Measurements from ENCODE around the gene NBEA.

The NBEA gene

DNA sequence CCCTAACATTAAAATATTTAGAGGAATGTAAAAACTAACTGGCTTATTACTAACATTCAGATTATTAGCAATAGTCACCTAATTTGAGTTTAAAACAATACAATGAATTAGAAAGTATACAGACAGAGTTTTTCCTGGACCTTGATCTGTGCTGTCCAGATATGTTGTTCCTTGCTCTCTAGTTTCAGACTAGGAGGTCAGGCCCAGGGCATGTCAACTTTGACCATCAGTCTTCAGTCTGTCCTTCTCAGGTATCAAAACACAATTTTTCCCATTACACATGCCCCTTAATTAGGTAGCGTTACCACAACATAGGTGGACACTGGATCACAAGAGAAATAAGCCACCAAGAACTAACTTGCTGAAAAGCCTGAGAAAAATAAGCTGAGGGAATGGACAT is 337.4 kb downstream of the NBEA start:
- H3K4me1 ChIP-seq (ENCODE audit: control insufficient read depth, insufficient read depth, low read length): no peaks in the 10 kb centered on the region
- no peaks in the 10 kb centered on the region for H3K36me3 ChIP-seq (ENCODE audit: control insufficient read depth, insufficient read depth, low read length)
- no peak overlapping the region for H3K27ac ChIP-seq (ENCODE audit: low read depth, low read length)
- H3K9me3 ChIP-seq (ENCODE audit: control insufficient read depth, insufficient read depth, low read depth, low read length): no peaks in the 10 kb centered on the region
- H3K27me3 ChIP-seq (ENCODE audit: control insufficient read depth, insufficient read depth, low read length): no peaks in the 10 kb centered on the region
- no peak overlapping the region for H3K9ac ChIP-seq (ENCODE audit: low read length)
- no peak overlapping the region for H3K4me3 ChIP-seq (ENCODE audit: low read depth, low read length)

DNA sequence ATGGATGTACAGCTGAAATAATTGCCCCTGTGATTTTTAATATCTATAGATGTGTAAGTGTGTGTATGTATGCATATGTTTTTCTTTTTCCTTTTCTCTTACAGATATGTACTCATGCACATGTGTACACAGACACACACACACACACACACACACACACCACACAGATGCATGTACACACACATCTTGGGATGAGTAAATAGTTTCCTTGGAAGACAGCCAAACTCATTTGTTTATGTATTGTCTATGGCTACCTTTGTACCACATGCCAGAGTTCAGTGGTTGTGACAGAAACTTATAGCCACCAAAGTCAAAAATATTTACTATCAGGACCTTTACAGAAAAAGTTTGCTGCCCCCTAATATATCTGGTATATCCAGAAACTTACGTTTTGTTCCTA is 341.8 kb downstream of the NBEA start:
- H3K27ac ChIP-seq (ENCODE audit: low read depth, low read length): no peak overlapping the region
- no peak overlapping the region for H3K9ac ChIP-seq (ENCODE audit: low read length)
- no peaks in the 10 kb centered on the region for H3K27me3 ChIP-seq (ENCODE audit: control insufficient read depth, insufficient read depth, low read length)
- no peaks in the 10 kb centered on the region for H3K4me1 ChIP-seq (ENCODE audit: control insufficient read depth, insufficient read depth, low read length)
- no peaks in the 10 kb centered on the region for H3K9me3 ChIP-seq (ENCODE audit: control insufficient read depth, insufficient read depth, low read depth, low read length)
- H3K4me3 ChIP-seq (ENCODE audit: low read depth, low read length): no peak overlapping the region
- no peaks in the 10 kb centered on the region for H3K36me3 ChIP-seq (ENCODE audit: control insufficient read depth, insufficient read depth, low read length)

DNA sequence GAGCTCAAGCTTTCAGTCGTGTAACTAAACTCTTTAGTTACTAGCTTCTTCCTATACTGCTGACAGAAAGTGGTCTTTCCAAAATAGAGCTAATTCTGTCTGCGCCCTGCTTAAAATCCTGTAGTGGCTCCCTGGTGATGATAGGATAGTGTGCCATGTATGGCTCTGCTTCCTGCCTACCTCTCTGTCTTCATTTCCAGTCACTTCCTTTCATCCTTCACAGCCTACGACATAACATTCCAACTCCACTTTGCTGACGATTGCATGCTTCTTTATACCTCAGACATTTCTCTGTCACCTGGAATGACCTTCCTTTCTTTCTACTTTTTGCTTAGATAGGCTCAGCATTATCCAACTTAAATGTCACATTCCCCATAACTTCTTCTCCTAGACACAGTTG is 343.6 kb downstream of the NBEA start:
- Histone ChIP-seq H3K9me3 (ENCODE audit: control insufficient read depth, insufficient read depth, low read depth, low read length) (no peaks in the 10 kb centered on the region), H3K9ac (ENCODE audit: low read length) (no peak overlapping the region), H3K27ac (ENCODE audit: low read depth, low read length) (no peak overlapping the region), H3K4me1 (ENCODE audit: control insufficient read depth, insufficient read depth, low read length) (no peaks in the 10 kb centered on the region), H3K27me3 (ENCODE audit: control insufficient read depth, insufficient read depth, low read length) (no peaks in the 10 kb centered on the region), H3K4me3 (ENCODE audit: low read depth, low read length) (no peak overlapping the region), H3K36me3 (ENCODE audit: control insufficient read depth, insufficient read depth, low read length) (no peaks in the 10 kb centered on the region)

DNA sequence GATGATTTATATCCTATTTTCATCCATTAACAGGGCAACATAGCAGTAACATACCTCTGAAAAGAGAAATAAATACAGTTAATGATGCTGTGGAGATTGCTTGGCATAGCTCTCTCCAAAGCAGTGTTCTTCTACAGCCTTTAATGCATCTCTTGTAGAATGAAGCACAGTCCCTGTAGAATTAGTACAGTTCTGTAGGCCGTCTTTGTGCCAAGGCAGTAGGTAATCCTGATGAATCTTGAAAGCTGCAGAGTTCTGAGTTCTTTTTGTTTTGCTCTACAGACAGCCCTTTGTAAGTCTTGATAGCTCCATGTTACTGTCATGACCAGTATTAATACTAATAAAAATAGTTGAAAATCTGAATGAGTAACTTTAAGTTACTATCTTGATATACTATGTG is 350.3 kb downstream of the NBEA start:
- no peaks in the 10 kb centered on the region for H3K36me3 ChIP-seq (ENCODE audit: control insufficient read depth, insufficient read depth, low read length)
- no peak overlapping the region for H3K4me3 ChIP-seq (ENCODE audit: low read depth, low read length)
- no peaks in the 10 kb centered on the region for H3K27me3 ChIP-seq (ENCODE audit: control insufficient read depth, insufficient read depth, low read length)
- H3K4me1 ChIP-seq (ENCODE audit: control insufficient read depth, insufficient read depth, low read length): no peaks in the 10 kb centered on the region
- H3K27ac ChIP-seq (ENCODE audit: low read depth, low read length): no peak overlapping the region
- no peak overlapping the region for H3K9ac ChIP-seq (ENCODE audit: low read length)
- no peaks in the 10 kb centered on the region for H3K9me3 ChIP-seq (ENCODE audit: control insufficient read depth, insufficient read depth, low read depth, low read length)

DNA sequence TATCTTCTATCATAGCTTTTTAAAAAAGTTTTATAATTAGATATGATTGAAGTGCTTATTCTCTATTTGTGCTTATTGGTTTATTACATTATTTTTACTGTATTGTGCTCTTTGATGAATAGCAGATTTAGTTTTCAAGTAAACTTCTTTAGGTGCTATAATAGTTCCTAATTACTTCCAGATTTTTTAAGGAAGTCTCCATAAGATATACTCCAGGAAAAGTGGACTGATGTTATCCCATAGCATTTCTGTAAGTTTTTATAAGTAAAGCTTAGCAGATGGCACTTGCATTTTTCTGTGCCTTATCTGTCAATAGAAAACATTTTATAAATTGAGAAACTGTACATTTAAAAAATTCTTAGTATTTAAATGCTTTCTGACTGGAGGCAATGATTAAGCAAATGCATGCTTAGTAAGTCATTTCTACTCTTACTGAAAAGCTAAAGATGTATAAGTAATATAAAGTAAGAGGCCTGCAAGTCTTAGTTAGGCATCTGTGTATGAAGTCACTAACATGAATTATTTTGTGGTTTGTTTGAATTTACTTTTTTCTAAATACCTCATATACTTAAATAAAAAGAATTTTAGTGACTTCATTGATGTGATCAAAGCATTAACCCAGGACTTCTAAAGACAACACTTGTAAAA is 351.6 kb downstream of the NBEA start:
- no peaks in the 10 kb centered on the region for H3K9me3 ChIP-seq (ENCODE audit: control insufficient read depth, insufficient read depth, low read depth, low read length)
- no peaks in the 10 kb centered on the region for H3K27me3 ChIP-seq (ENCODE audit: control insufficient read depth, insufficient read depth, low read length)
- no peaks in the 10 kb centered on the region for H3K4me1 ChIP-seq (ENCODE audit: control insufficient read depth, insufficient read depth, low read length)
- H3K4me3 ChIP-seq (ENCODE audit: low read depth, low read length): no peak overlapping the region
- H3K27ac ChIP-seq (ENCODE audit: low read depth, low read length): no peak overlapping the region
- no peaks in the 10 kb centered on the region for H3K36me3 ChIP-seq (ENCODE audit: control insufficient read depth, insufficient read depth, low read length)
- no peak overlapping the region for H3K9ac ChIP-seq (ENCODE audit: low read length)

DNA sequence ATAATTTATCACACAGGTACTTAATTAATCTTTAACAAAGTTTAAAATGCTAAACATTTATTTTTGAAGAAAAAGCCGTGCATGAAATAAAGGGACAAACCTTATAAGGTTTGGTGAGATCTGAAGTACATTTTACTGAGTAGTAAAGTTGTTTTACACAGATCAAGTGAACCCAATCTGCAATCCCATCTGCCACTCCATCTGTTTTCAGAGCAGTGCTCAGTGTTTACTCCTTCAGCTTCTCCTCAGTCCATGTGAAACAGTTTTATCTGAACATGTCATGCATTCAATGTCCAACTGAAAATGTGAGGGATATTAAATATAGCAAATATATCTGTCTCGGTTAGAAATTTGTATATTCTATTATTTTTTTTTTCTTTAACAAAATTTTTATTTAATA is 367.6 kb downstream of the NBEA start:
- no peak overlapping the region for H3K9ac ChIP-seq (ENCODE audit: low read length)
- H3K27ac ChIP-seq (ENCODE audit: low read depth, low read length): no peak overlapping the region
- H3K36me3 ChIP-seq (ENCODE audit: control insufficient read depth, insufficient read depth, low read length): no peaks in the 10 kb centered on the region
- no peaks in the 10 kb centered on the region for H3K27me3 ChIP-seq (ENCODE audit: control insufficient read depth, insufficient read depth, low read length)
- H3K4me3 ChIP-seq (ENCODE audit: low read depth, low read length): no peak overlapping the region
- H3K9me3 ChIP-seq (ENCODE audit: control insufficient read depth, insufficient read depth, low read depth, low read length): no peaks in the 10 kb centered on the region
- no peaks in the 10 kb centered on the region for H3K4me1 ChIP-seq (ENCODE audit: control insufficient read depth, insufficient read depth, low read length)

DNA sequence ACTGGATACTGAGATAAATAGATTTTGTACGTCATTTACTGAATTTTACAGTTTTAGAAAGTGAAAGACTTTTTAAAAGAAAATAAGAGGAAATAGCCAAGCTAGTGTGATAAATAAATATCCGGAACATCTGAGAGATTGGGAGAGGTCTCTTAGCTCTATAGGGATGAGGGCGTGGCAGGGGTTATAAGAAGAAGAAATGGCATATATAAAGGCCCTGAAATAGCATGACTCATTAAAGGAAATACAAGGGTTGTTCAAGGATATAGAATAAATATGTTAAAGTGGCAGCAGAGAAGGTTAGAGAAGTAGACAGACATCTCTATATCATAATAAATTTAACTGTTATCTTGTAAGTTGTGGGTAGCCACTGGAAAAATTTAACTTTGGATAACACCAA is 390.1 kb downstream of the NBEA start:
- H3K4me1 ChIP-seq (ENCODE audit: control insufficient read depth, insufficient read depth, low read length): no peaks in the 10 kb centered on the region
- H3K9me3 ChIP-seq (ENCODE audit: control insufficient read depth, insufficient read depth, low read depth, low read length): no peaks in the 10 kb centered on the region
- no peak overlapping the region for H3K4me3 ChIP-seq (ENCODE audit: low read depth, low read length)
- H3K36me3 ChIP-seq (ENCODE audit: control insufficient read depth, insufficient read depth, low read length): no peaks in the 10 kb centered on the region
- no peak overlapping the region for H3K27ac ChIP-seq (ENCODE audit: low read depth, low read length)
- no peak overlapping the region for H3K9ac ChIP-seq (ENCODE audit: low read length)
- no peaks in the 10 kb centered on the region for H3K27me3 ChIP-seq (ENCODE audit: control insufficient read depth, insufficient read depth, low read length)

DNA sequence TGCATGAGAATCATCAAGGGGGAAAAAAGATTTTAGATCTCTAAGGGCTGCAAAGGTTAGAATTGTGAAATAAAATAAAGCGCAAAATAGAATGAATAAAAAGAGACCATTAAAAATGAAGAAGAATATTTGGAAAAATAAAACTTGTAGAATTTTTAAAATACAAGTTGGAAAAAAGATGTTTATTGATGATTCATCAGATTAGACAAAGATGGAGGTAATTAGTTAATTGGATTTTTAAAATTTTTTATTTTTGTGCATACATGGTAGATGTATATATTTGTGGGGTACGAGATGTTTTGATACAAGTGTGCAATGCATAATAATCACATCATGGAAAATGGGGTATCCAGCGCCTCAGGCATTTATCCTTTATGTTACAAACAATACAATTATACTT is 391.1 kb downstream of the NBEA start:
- Histone ChIP-seq H3K9ac (ENCODE audit: low read length) (no peak overlapping the region), H3K4me3 (ENCODE audit: low read depth, low read length) (no peak overlapping the region), H3K4me1 (ENCODE audit: control insufficient read depth, insufficient read depth, low read length) (no peaks in the 10 kb centered on the region)

DNA sequence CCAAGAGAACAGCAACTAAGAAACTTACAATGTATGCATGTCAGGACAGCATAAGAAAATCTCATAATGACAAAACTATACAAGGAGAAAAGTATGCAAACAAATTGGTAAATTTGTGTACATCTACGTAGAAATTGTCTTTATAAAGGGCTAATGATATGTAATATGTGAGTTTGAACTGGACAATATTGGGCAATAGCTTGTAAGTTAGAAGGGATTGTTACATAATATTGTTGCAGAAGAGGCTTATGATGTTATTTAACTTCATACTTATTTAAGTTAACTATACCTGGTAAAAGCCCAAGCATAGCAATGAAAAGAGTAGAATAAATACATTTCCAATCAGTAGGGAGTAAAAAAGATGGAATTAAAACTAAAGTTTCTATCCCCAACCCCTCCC is 400.4 kb downstream of the NBEA start:
- Histone ChIP-seq H3K27me3 (ENCODE audit: control insufficient read depth, insufficient read depth, low read length) (no peaks in the 10 kb centered on the region), H3K4me1 (ENCODE audit: control insufficient read depth, insufficient read depth, low read length) (peaks cover 3% of the 10 kb centered on the region; the same call in 1 of the 2 replicates), H3K36me3 (ENCODE audit: control insufficient read depth, insufficient read depth, low read length) (no peaks in the 10 kb centered on the region), H3K4me3 (ENCODE audit: low read depth, low read length) (no peak overlapping the region), H3K9me3 (ENCODE audit: control insufficient read depth, insufficient read depth, low read depth, low read length) (no peaks in the 10 kb centered on the region), H3K27ac (ENCODE audit: low read depth, low read length) (no peak overlapping the region), H3K9ac (ENCODE audit: low read length) (no peak overlapping the region)

More for the DNA sequence above, 391.1 kb downstream of the NBEA start:
- Histone ChIP-seq H3K27ac (ENCODE audit: low read depth, low read length) (no peak overlapping the region), H3K9me3 (ENCODE audit: control insufficient read depth, insufficient read depth, low read depth, low read length) (no peaks in the 10 kb centered on the region), H3K27me3 (ENCODE audit: control insufficient read depth, insufficient read depth, low read length) (no peaks in the 10 kb centered on the region), H3K36me3 (ENCODE audit: control insufficient read depth, insufficient read depth, low read length) (no peaks in the 10 kb centered on the region)

DNA sequence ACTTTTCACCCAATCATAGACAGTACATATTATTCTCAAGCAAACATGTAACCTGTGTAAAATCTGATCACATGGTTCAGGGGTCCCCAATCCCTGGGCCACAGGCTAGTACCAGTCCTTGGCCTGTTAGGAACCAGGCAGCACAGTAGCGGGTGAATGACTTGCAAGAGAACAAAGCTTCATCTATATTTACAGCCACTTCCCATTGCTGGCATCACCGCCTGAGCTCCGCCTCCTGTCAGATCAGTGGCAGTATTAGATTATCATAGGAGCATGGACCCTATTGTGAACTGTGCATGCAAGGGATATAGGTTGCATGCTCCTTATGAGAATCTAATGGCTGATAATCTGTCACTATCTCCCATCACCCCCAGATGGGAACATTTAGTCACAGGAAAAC is 401.3 kb downstream of the NBEA start:
- no peaks in the 10 kb centered on the region for H3K9me3 ChIP-seq (ENCODE audit: control insufficient read depth, insufficient read depth, low read depth, low read length)
- peaks cover 3% of the 10 kb centered on the region; the same call in 1 of the 2 replicates for H3K4me1 ChIP-seq (ENCODE audit: control insufficient read depth, insufficient read depth, low read length)
- no peak overlapping the region for H3K9ac ChIP-seq (ENCODE audit: low read length)
- no peaks in the 10 kb centered on the region for H3K27me3 ChIP-seq (ENCODE audit: control insufficient read depth, insufficient read depth, low read length)
- H3K4me3 ChIP-seq (ENCODE audit: low read depth, low read length): no peak overlapping the region
- no peak overlapping the region for H3K27ac ChIP-seq (ENCODE audit: low read depth, low read length)
- no peaks in the 10 kb centered on the region for H3K36me3 ChIP-seq (ENCODE audit: control insufficient read depth, insufficient read depth, low read length)

DNA sequence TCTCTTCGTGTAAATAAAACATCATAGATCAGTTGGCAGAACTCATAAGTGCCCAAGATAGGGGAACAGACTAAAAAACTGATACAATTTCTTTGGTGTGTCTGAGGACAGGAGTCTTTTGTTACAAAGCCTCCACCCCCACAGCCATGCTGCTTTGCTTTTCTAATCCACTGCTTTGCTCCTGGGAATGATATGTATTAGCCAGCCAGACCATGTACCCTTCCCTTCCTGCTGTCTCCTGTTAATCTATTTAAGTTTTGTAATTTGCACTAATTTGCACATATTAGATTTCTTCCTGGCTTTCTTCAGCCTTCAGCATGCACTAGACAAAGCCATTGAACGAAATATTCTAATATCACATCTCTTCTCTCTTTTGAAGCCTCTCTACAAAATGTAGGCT is 403.9 kb downstream of the NBEA start:
- H3K27ac ChIP-seq (ENCODE audit: low read depth, low read length): no peak overlapping the region
- H3K9ac ChIP-seq (ENCODE audit: low read length): no peak overlapping the region
- no peaks in the 10 kb centered on the region for H3K36me3 ChIP-seq (ENCODE audit: control insufficient read depth, insufficient read depth, low read length)
- H3K9me3 ChIP-seq (ENCODE audit: control insufficient read depth, insufficient read depth, low read depth, low read length): no peaks in the 10 kb centered on the region
- no peaks in the 10 kb centered on the region for H3K27me3 ChIP-seq (ENCODE audit: control insufficient read depth, insufficient read depth, low read length)
- H3K4me3 ChIP-seq (ENCODE audit: low read depth, low read length): no peak overlapping the region
- no peaks in the 10 kb centered on the region; the same call in 1 of the 2 replicates for H3K4me1 ChIP-seq (ENCODE audit: control insufficient read depth, insufficient read depth, low read length)

DNA sequence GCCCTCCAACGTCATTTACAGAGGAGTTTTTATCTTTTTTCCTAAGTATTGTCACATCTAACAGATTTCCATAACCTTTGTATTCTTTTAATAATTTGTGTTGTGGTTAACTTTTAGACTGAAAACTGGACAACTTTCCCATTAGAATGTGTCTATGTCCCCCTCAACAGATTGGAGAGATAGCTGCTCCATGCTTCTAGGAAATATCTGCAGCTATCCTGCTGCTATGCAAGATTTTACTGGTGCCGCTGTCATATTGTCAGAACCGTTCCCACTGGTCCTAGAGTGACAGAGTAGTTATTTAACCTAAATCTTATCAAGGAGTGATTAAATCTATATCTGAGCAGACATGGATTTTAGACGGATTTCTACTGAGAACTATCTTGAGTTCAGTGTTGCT is 404.4 kb downstream of the NBEA start:
- no peaks in the 10 kb centered on the region for H3K27me3 ChIP-seq (ENCODE audit: control insufficient read depth, insufficient read depth, low read length)
- no peak overlapping the region for H3K4me3 ChIP-seq (ENCODE audit: low read depth, low read length)
- H3K27ac ChIP-seq (ENCODE audit: low read depth, low read length): no peak overlapping the region
- H3K4me1 ChIP-seq (ENCODE audit: control insufficient read depth, insufficient read depth, low read length): no peaks in the 10 kb centered on the region; the same call in 1 of the 2 replicates
- no peaks in the 10 kb centered on the region for H3K36me3 ChIP-seq (ENCODE audit: control insufficient read depth, insufficient read depth, low read length)
- no peaks in the 10 kb centered on the region for H3K9me3 ChIP-seq (ENCODE audit: control insufficient read depth, insufficient read depth, low read depth, low read length)
- H3K9ac ChIP-seq (ENCODE audit: low read length): no peak overlapping the region
